Immature natural killer cell (primary cell): ENCODE results near the gene DLG4. TPM values are rescaled to one million over a fixed set of nuclear protein-coding genes. Genes with fewer than 3 reads are reported as not detected.

Experiments
- DNase-seq, 3 donors: peaks; one replicate each; pipeline ENCODE4 v3.0.0; 2022; ENCODE audit warnings: mixed read lengths in 1 of 3
- H3K27ac Mint-ChIP-seq, 6 donors: one replicate each; pipeline ENCODE4 v1.8.0; 2020; ENCODE audit warnings: mixed read lengths in 6 of 6, mild to moderate bottlenecking in 5 of 6, inconsistent platforms in 4 of 6, moderate library complexity in 3 of 6
- H3K27me3 Mint-ChIP-seq, 3 donors: one replicate each; pipeline ENCODE4 v1.8.0; 2020 to 2021; ENCODE audit warnings: low read depth in 3 of 3, mild to moderate bottlenecking in 3 of 3, mixed read lengths in 3 of 3, moderate library complexity in 3 of 3, inconsistent platforms in 1 of 3
- H3K36me3 Mint-ChIP-seq, 3 donors: one replicate each; pipeline ENCODE4 v1.8.0; 2020; ENCODE audit warnings: mixed read lengths in 3 of 3, inconsistent platforms in 2 of 3, mild to moderate bottlenecking in 2 of 3
- H3K4me1 Mint-ChIP-seq, 2 donors: one replicate each; pipeline ENCODE4 v1.8.0; 2020; ENCODE audit warnings: inconsistent platforms in 2 of 2, mild to moderate bottlenecking in 2 of 2, mixed read lengths in 2 of 2, moderate library complexity in 1 of 2
- H3K4me3 Mint-ChIP-seq, 5 donors: one replicate each; pipeline ENCODE4 v1.8.0; 2020; ENCODE audit warnings: mild to moderate bottlenecking in 5 of 5, mixed read lengths in 5 of 5, inconsistent platforms in 3 of 5, moderate library complexity in 3 of 5
- H3K9me3 Mint-ChIP-seq, 6 donors: one replicate each; pipeline ENCODE4 v1.8.0; 2020; ENCODE audit warnings: mild to moderate bottlenecking in 6 of 6, mixed read lengths in 6 of 6, inconsistent platforms in 4 of 6, moderate library complexity in 3 of 6
- polyA plus RNA-seq, 3 donors: library from polyadenylated mRNA; unstranded; fragments of 300-500 nt; fragmentation: Illumina TruSeq; gene quantifications; one replicate each; pipeline ENCODE4 v1.2.3, GENCODE V29; 2021

Gene DLG4
- polyA plus RNA-seq, 3 donors from 2014 or later, result 0.36 TPM; not detected in 2

- H3K9me3 Mint-ChIP-seq, result no peaks in the 10 kb centered on the region
- peaks cover 4 to 8% (median 5%) of the 10 kb centered on the region in 3 donors for H3K36me3 Mint-ChIP-seq
- peak overlapping the region; percentile 89 to 97 (median 91) for H3K4me3 Mint-ChIP-seq
- H3K4me1 Mint-ChIP-seq, result peaks cover 34 to 38% of the 10 kb centered on the region in 2 donors
- DNase-seq, result peak; percentile 35 to 47 (median 46)
- peaks cover 0 to 7% (median 0%) of the 10 kb centered on the region in 3 donors for H3K27me3 Mint-ChIP-seq
- peak overlapping the region; percentile 89 to 95 (median 90) for H3K27ac Mint-ChIP-seq
These were observed 1.1 kb upstream of the DLG4 start for GRCh38 chr17:7220593-7221277.

- peaks cover 4 to 8% (median 5%) of the 10 kb centered on the region in 3 donors for H3K36me3 Mint-ChIP-seq
- peaks cover 3 to 11% (median 6%) of the 10 kb centered on the region in 3 donors for H3K27me3 Mint-ChIP-seq
- peak overlapping the region; percentile 90 to 99 (median 98) for H3K27ac Mint-ChIP-seq
- peak overlapping the region; percentile 89 to 97 (median 91) for H3K4me3 Mint-ChIP-seq
- H3K4me1 Mint-ChIP-seq, result peaks cover 44 to 48% of the 10 kb centered on the region in 2 donors
- no peak for DNase-seq
- H3K9me3 Mint-ChIP-seq, result no peaks in the 10 kb centered on the region
These were observed 316 bp downstream of the DLG4 start for GRCh38 chr17:7219229-7219811.

GRCh38 chr17:7218758-7219157, 878 bp downstream of the DLG4 start:
- Mint-ChIP-seq H3K4me1 (peaks cover 50 to 53% of the 10 kb centered on the region in 2 donors), H3K36me3 (peaks cover under 1 to 5% (median 5%) of the 10 kb centered on the region in 3 donors), H3K4me3 (peak overlapping the region; percentile 48 to 93 (median 90)), H3K9me3 (no peaks in the 10 kb centered on the region), H3K27me3 (peaks cover 9 to 15% (median 11%) of the 10 kb centered on the region in 3 donors), H3K27ac (peak overlapping the region in 4 of 6 donors; percentile 70 to 98 (median 98))
- no peak for DNase-seq

GRCh38 chr17:7218166-7218565, 1.5 kb downstream of the DLG4 start:
- Mint-ChIP-seq H3K27me3 (peaks cover 12 to 21% (median 14%) of the 10 kb centered on the region in 3 donors), H3K27ac (peak overlapping the region in 1 of 6 donors; percentile 4), H3K4me3 (peak overlapping the region in 3 of 5 donors; percentile 21 to 50 (median 42)), H3K9me3 (no peaks in the 10 kb centered on the region), H3K36me3 (no peaks in the 10 kb centered on the region), H3K4me1 (peaks cover 56 to 58% of the 10 kb centered on the region in 2 donors)
- no peak for DNase-seq

- H3K4me1 Mint-ChIP-seq, result peaks cover 56 to 58% of the 10 kb centered on the region in 2 donors
- DNase-seq, result no peak
- no peaks in the 10 kb centered on the region for H3K36me3 Mint-ChIP-seq
- peak overlapping the region in 1 of 6 donors; percentile 35 for H3K27ac Mint-ChIP-seq
- no peaks in the 10 kb centered on the region for H3K9me3 Mint-ChIP-seq
- peaks cover 12 to 22% (median 15%) of the 10 kb centered on the region in 3 donors for H3K27me3 Mint-ChIP-seq
- H3K4me3 Mint-ChIP-seq, result peak overlapping the region in 1 of 5 donors; percentile 50
These were observed 2.3 kb downstream of the DLG4 start for GRCh38 chr17:7217113-7217987.

- peaks cover 17 to 23% (median 18%) of the 10 kb centered on the region in 3 donors for H3K27me3 Mint-ChIP-seq
- H3K9me3 Mint-ChIP-seq, result no peaks in the 10 kb centered on the region
- DNase-seq, result no peak
- peaks cover 55 to 56% of the 10 kb centered on the region in 2 donors for H3K4me1 Mint-ChIP-seq
- peak overlapping the region in 3 of 5 donors; percentile 2 to 27 (median 7) for H3K4me3 Mint-ChIP-seq
- no peaks in the 10 kb centered on the region for H3K36me3 Mint-ChIP-seq
- H3K27ac Mint-ChIP-seq, result peak overlapping the region in 3 of 6 donors; percentile 40 to 81 (median 76)
These were observed 3.2 kb downstream of the DLG4 start for GRCh38 chr17:7216242-7217112.

- Mint-ChIP-seq H3K36me3 (no peaks in the 10 kb centered on the region), H3K9me3 (no peaks in the 10 kb centered on the region), H3K4me1 (peaks cover 47 to 49% of the 10 kb centered on the region in 2 donors), H3K4me3 (no peak overlapping the region), H3K27ac (peak overlapping the region in 3 of 6 donors; percentile 30 to 64 (median 40)), H3K27me3 (peaks cover 17 to 23% (median 18%) of the 10 kb centered on the region in 3 donors)
- no peak for DNase-seq
These were observed 3.9 kb downstream of the DLG4 start for GRCh38 chr17:7215652-7216180.

- peaks cover 18 to 24% (median 19%) of the 10 kb centered on the region in 3 donors for H3K27me3 Mint-ChIP-seq
- H3K4me3 Mint-ChIP-seq, result peak overlapping the region; percentile 82 to 90 (median 87)
- H3K36me3 Mint-ChIP-seq, result no peaks in the 10 kb centered on the region
- H3K4me1 Mint-ChIP-seq, result peaks cover 42 to 44% of the 10 kb centered on the region in 2 donors
- no peak for DNase-seq
- peak overlapping the region; percentile 84 to 97 (median 96) for H3K27ac Mint-ChIP-seq
- H3K9me3 Mint-ChIP-seq, result no peaks in the 10 kb centered on the region
These were observed 4.4 kb downstream of the DLG4 start for GRCh38 chr17:7215136-7215638.

- Mint-ChIP-seq H3K36me3 (no peaks in the 10 kb centered on the region), H3K4me3 (peak overlapping the region; percentile 82 to 90 (median 87)), H3K9me3 (no peaks in the 10 kb centered on the region), H3K4me1 (peaks cover 37 to 40% of the 10 kb centered on the region in 2 donors), H3K27me3 (peaks cover 18 to 24% (median 19%) of the 10 kb centered on the region in 3 donors), H3K27ac (peak overlapping the region; percentile 84 to 97 (median 96))
- DNase-seq, result peak; percentile 97
These were observed 5.1 kb downstream of the DLG4 start for GRCh38 chr17:7214300-7215135.

- DNase-seq, result no peak
- Mint-ChIP-seq H3K36me3 (no peaks in the 10 kb centered on the region), H3K27ac (peak overlapping the region; percentile 84 to 97 (median 96)), H3K27me3 (peaks cover 18 to 24% (median 19%) of the 10 kb centered on the region in 3 donors), H3K9me3 (no peaks in the 10 kb centered on the region), H3K4me1 (peaks cover 31 to 34% of the 10 kb centered on the region in 2 donors), H3K4me3 (peak overlapping the region; percentile 82 to 90 (median 87))
These were observed 5.7 kb downstream of the DLG4 start for GRCh38 chr17:7213895-7214299.

GRCh38 chr17:7211491-7212273, 8.0 kb downstream of the DLG4 start:
- H3K4me1 Mint-ChIP-seq, result peaks cover 28 to 29% of the 10 kb centered on the region in 2 donors
- DNase-seq, result no peak
- no peaks in the 10 kb centered on the region for H3K9me3 Mint-ChIP-seq
- no peaks in the 10 kb centered on the region for H3K36me3 Mint-ChIP-seq
- H3K27ac Mint-ChIP-seq, result peak overlapping the region in 3 of 6 donors; percentile 27 to 65 (median 62)
- H3K27me3 Mint-ChIP-seq, result peaks cover 20 to 25% (median 22%) of the 10 kb centered on the region in 3 donors
- H3K4me3 Mint-ChIP-seq, result no peak overlapping the region
